ENCODE data around the gene SNRNP200. TPM values are rescaled to one million over a fixed set of nuclear protein-coding genes. Genes with fewer than 3 reads are reported as not detected.
"Not testable (repeated sequence)": the region's sequence is repeated elsewhere in the genome, so short reads cannot be mapped to it uniquely, and the experiment has no call there.

SNRNP200 gene
- total RNA-seq, 4 donors from 2014 or later = 73.7 to 106 (median 90.8) TPM

DNA sequence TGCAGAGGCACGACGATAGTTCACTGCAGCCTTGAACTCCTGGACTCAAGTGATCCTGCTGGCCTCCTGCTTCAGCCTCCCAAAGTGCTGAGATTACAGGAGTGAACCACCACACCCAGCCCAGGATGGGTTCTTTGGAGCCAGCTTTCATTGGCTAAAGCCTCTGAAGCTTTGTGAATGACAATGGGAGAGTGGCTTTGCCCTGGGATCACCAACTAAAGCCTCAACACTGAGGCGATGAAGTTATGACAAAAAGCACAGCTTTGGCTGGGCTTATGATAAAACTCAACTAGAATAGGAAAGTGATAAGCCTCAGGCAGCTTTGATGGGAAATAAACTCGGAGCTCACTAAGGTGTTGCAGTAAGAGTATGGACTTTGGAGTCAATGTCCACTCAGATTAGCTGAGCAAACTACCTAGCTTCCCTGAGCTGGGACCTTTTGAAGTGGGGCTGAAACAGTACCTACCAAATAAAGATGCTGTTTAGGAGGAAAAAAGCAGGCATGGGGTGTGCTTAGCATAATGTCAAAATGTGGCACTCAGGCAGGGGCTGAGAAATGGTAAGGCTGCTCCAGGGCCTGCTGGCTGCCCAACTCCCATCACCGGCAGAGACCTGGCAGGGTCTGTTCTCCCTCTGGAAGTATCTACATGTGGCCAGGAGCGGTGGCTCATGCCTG lies 43.9 kb downstream of the SNRNP200 start:
- TF ChIP-seq EP300 (IDR thresholded peaks at IDR 0.05) = no peak
- TF ChIP-seq POLR2A (IDR thresholded peaks at IDR 0.05; ENCODE audit: low read depth) = no peak
- TF ChIP-seq, protein P1, sequence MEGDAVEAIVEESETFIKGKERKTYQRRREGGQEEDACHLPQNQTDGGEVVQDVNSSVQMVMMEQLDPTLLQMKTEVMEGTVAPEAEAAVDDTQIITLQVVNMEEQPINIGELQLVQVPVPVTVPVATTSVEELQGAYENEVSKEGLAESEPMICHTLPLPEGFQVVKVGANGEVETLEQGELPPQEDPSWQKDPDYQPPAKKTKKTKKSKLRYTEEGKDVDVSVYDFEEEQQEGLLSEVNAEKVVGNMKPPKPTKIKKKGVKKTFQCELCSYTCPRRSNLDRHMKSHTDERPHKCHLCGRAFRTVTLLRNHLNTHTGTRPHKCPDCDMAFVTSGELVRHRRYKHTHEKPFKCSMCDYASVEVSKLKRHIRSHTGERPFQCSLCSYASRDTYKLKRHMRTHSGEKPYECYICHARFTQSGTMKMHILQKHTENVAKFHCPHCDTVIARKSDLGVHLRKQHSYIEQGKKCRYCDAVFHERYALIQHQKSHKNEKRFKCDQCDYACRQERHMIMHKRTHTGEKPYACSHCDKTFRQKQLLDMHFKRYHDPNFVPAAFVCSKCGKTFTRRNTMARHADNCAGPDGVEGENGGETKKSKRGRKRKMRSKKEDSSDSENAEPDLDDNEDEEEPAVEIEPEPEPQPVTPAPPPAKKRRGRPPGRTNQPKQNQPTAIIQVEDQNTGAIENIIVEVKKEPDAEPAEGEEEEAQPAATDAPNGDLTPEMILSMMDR (IDR thresholded peaks at IDR 0.05) = no peak
- no peak for TF ChIP-seq POLR2AphosphoS5 (IDR thresholded peaks at IDR 0.05)
- peak overlapping the region; percentile 79 to 85 (median 81) for H3K27ac ChIP-seq (replicated peaks in 1 of 4)
- H3K4me3 ChIP-seq = no peak overlapping the region
- 80% methylated on average over 6 of the region's 6 CpGs for WGBS
- DNase-seq (ENCODE audit: extremely low spot score) = no peak
- peaks cover 0 to 46% (median 17%) of the 10 kb centered on the region in 4 donors for H3K36me3 ChIP-seq
- H3K27me3 ChIP-seq = no peaks in the 10 kb centered on the region
- intact Hi-C loops (cut with DNase I) = loop anchor here (10.0 kb wide), 1 partner anchor 73 kb away; the partner anchor contains the start of gene NCAPH
- H3K9me3 ChIP-seq = no peaks in the 10 kb centered on the region
- H3K4me1 ChIP-seq = peaks cover 75 to 87% (median 86%) of the 10 kb centered on the region in 4 donors

DNA sequence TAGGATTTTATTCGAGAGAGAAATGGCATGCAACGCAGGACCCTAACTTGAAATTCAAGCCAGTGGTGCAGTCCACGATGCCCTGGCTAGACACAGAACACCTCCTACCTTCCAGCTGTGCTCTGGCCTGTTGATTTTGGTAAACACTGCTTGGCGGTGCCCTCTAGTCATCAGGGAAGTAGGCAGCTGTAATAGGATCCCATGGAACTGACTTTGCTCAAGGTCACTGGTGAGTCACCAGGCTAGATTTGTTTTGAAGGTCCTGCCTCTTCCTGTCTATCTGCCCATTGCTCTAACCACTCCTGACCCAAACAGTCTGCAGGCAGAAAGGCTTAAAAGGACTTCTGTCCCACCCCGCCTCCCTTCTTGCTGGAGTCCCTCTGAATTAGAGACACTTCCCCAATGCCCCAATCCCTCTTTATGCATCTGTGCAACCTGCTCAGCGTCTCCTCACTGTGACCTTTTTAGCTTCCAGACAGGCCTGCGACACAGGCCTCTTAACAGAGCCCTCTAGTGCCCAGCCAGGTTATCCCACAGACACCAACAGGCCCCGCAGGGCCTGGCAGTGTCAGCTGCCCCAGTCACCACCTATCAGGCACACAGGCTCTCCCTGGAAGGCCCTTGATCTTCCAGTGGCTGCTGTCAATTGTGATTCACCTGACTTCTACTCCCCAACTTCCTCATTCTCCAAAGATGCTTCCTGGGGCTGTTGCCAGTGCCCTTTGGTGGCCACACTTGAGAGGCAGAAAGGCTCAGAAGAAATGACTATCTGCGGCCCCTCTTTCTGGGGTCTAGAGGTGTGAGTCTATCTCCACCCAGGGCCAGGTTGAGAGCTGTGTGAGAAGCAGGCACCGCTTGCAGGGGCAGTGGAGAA lies 44.7 kb downstream of the SNRNP200 start:
- Histone ChIP-seq H3K9me3 (no peaks in the 10 kb centered on the region), H3K36me3 (peaks cover 7 to 55% (median 24%) of the 10 kb centered on the region in 4 donors), H3K27me3 (no peaks in the 10 kb centered on the region), H3K4me3 (peak overlapping the region; percentile 4 to 27 (median 17)), H3K4me1 (peaks cover 82 to 93% (median 88%) of the 10 kb centered on the region in 4 donors), H3K27ac (replicated peaks in 1 of 4) (peak overlapping the region; percentile 79 to 85 (median 81))
- TF ChIP-seq EP300 (IDR thresholded peaks at IDR 0.05) (no peak), POLR2AphosphoS5 (IDR thresholded peaks at IDR 0.05) (peak; percentile 55 to 71), POLR2A (IDR thresholded peaks at IDR 0.05; ENCODE audit: low read depth) (no peak)
- TF ChIP-seq, protein P1 (IDR thresholded peaks at IDR 0.05) = peak in 2 of 3 experiments; percentile 30 to 48
- intact Hi-C loops (cut with DNase I) = loop anchor here (10.0 kb wide), 1 partner anchor 74 kb away; the partner anchor contains the start of gene NCAPH
- WGBS = 36% methylated on average over 10 of the region's 10 CpGs
- DNase-seq (ENCODE audit: extremely low spot score) = no peak

DNA sequence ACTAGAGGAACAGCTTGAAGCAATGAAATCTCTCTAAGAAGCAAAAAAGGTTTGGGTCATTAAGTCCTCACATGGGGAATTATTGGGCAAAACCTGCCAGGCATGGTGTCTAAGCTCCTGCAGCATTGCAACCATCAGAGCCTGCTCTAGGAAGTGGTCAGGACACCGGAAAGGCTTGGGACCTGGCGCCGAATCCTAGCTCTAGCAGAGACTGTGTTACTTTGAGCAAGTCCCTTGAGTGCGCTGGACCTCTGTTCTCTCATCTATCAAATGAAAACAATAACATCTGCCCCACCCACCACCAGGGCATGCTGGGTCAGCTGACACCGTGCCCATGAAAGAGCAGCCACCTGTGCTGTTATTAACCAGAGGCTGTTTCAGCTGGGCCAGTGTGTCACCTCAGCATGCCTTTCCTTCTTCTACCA lies 45.8 kb downstream of the SNRNP200 start:
- no peaks in the 10 kb centered on the region for H3K9me3 ChIP-seq
- intact Hi-C loops (cut with DNase I) = loop anchor here (5.0 kb wide), 1 partner anchor 112 kb away; the partner anchor contains the start of gene DUSP2
- H3K27me3 ChIP-seq = no peaks in the 10 kb centered on the region
- H3K27ac ChIP-seq (replicated peaks in 1 of 4) = peak overlapping the region; percentile 79 to 85 (median 81)
- H3K4me3 ChIP-seq = peak overlapping the region in 1 of 4 donors; percentile 15
- TF ChIP-seq POLR2AphosphoS5 (IDR thresholded peaks at IDR 0.05) = no peak
- no peak for TF ChIP-seq POLR2A (IDR thresholded peaks at IDR 0.05; ENCODE audit: low read depth)
- no peak for TF ChIP-seq EP300 (IDR thresholded peaks at IDR 0.05)
- DNase-seq (ENCODE audit: extremely low spot score) = no peak
- 90% methylated on average over 2 of the region's 5 CpGs for WGBS
- H3K4me1 ChIP-seq = peaks cover 91 to 99% (median 92%) of the 10 kb centered on the region in 4 donors
- peaks cover 10 to 66% (median 35%) of the 10 kb centered on the region in 4 donors for H3K36me3 ChIP-seq

DNA sequence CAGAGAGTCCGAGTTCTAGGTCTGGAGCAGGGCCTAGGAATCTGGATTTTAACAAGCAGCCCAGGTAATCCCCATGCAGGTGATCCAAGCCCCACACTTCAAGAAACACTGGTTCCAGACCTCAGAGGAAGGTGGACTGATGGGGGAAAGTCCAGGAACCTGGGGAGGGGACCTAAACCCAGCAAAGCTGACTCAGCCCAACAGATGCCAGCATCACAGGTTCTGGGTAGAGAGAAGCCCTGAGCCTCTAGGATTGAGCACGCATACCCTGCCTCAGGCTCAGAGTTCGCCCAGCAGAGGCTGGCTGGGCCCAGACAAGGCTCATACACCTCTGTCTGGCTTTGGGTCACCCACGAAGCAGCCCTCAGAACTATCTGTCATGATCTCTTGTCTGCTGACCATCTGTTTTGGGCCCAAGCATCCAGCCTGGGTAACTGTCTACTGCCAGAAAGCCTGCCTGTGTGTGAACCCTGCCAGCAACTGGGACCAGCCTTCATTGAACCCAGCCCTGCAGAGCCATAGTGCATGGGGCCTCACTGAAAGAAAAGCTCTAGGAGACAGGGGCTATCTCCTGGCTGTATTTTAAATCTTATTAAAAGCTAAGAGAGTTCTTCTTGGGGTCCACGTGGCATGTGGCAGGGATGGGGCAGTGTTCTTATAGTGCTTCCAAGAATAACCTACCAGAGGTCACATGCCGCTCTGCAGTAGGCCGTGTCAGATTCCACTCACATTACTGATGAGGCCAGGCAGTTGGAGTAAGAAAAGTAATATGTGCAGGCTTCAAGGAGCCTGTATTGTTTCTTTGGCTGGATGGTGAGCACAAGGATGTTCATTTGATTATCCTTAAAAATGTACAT lies 47.0 kb downstream of the SNRNP200 start:
- Histone ChIP-seq H3K27me3 (no peaks in the 10 kb centered on the region), H3K4me1 (peaks cover 90 to 98% (median 92%) of the 10 kb centered on the region in 4 donors), H3K36me3 (peaks cover 22 to 70% (median 43%) of the 10 kb centered on the region in 4 donors), H3K9me3 (no peaks in the 10 kb centered on the region), H3K27ac (replicated peaks in 1 of 4) (peak overlapping the region; percentile 79 to 85 (median 81)), H3K4me3 (no peak overlapping the region)
- WGBS = 74% methylated on average over 7 of the region's 7 CpGs
- DNase-seq (ENCODE audit: extremely low spot score) = no peak
- intact Hi-C loops (cut with DNase I) = loop anchor here (5.0 kb wide), 1 partner anchor 111 kb away; the partner anchor contains the start of gene DUSP2
- TF ChIP-seq, protein P1 (IDR thresholded peaks at IDR 0.05) = no peak
- TF ChIP-seq POLR2A (IDR thresholded peaks at IDR 0.05; ENCODE audit: low read depth) (no peak), EP300 (IDR thresholded peaks at IDR 0.05) (no peak), POLR2AphosphoS5 (IDR thresholded peaks at IDR 0.05) (no peak)

DNA sequence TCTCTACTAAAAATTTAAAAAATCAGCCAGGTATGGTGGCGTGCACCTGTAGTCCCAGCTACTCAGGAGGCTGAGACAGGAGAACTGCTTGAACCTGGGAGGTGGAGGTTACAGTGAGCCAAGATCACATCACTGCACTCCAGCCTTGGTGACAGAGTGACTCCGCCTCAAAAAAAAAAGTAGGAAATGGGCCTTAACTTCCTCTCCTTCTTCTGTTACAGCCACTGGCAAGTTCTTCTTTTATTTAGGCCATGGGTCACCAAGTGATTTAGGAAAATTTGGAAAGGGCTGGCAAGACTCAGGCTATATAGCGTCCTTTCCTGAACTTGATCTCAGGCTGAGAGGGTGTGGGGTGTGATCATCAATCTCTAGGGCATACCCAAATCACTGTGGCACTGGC lies 47.6 kb downstream of the SNRNP200 start:
- H3K4me1 ChIP-seq = peaks cover 84 to 92% (median 89%) of the 10 kb centered on the region in 4 donors
- not testable (repeated sequence) for H3K4me3 ChIP-seq; DNase-seq (ENCODE audit: extremely low spot score); H3K27me3 ChIP-seq; H3K9me3 ChIP-seq
- peak overlapping the region; percentile 79 to 85 (median 81) for H3K27ac ChIP-seq (replicated peaks in 1 of 4)
- intact Hi-C loops (cut with DNase I) = loop anchor here (5.0 kb wide), 1 partner anchor 110 kb away; the partner anchor contains the start of gene DUSP2
- H3K36me3 ChIP-seq = peaks cover 28 to 72% (median 45%) of the 10 kb centered on the region in 4 donors
- WGBS = 91% methylated on average over 3 of the region's 3 CpGs
